Kidney (tissue), 14 donors: ENCODE measurements around the gene FHL2. TPM values are rescaled to one million over a fixed set of nuclear protein-coding genes. Genes with fewer than 3 reads are reported as not detected.
A peak's percentile ranks its signal among the peaks of the same experiment; 100 is the strongest.

Experiments used
- DNase-seq, 5 donors: peaks; one replicate each; pipeline ENCODE4 v3.0.0-alpha.2; 2013 to 2020
- FAIRE-seq: peaks from 2 replicates; lab custom pipeline; 2012; peaks lifted over from hg19 to GRCh38; lab: Jason Lieb, UNC
- H3K27ac ChIP-seq, 2 donors: one replicate each; pipeline ENCODE4 v1.7.0; 2013; ENCODE audit warnings: low read depth in 2 of 2, low read length in 2 of 2, inconsistent platforms in 1 of 2
- H3K27me3 ChIP-seq: one replicate; pipeline ENCODE4 v1.7.1; 2013; ENCODE audit warnings: low read length, inconsistent platforms; ENCODE audit not compliant: control insufficient read depth, insufficient read depth
- H3K36me3 ChIP-seq, 3 donors: one replicate each; pipeline versions ENCODE4 v1.7.0 to v1.7.1; 2013; ENCODE audit warnings: low read length in 3 of 3, control low read depth in 1 of 3, inconsistent platforms in 1 of 3; ENCODE audit not compliant: insufficient read depth in 3 of 3, control insufficient read depth in 2 of 3
- H3K4me1 ChIP-seq, 3 donors: one replicate each; pipeline versions ENCODE4 v1.7.0 to v1.7.1; 2013; ENCODE audit warnings: low read length in 3 of 3, inconsistent platforms in 1 of 3, low read depth in 1 of 3; ENCODE audit not compliant: control insufficient read depth in 2 of 3, insufficient read depth in 2 of 3
- H3K4me3 ChIP-seq, 3 donors: one replicate each; pipeline versions ENCODE4 v1.7.0 to v1.8.1; 2013; ENCODE audit warnings: low read length in 3 of 3, control low read depth in 1 of 3, inconsistent platforms in 1 of 3
- H3K9ac ChIP-seq, 3 donors: one replicate each; pipeline versions ENCODE4 v1.7.0 to v1.7.1; 2013; ENCODE audit warnings: low read length in 3 of 3, control low read depth in 1 of 3, inconsistent platforms in 1 of 3
- H3K9me3 ChIP-seq, 3 donors: one replicate each; pipeline versions ENCODE4 v1.7.0 to v1.7.1; 2013; ENCODE audit warnings: low read length in 3 of 3, control low read depth in 1 of 3, inconsistent platforms in 1 of 3; ENCODE audit not compliant: control insufficient read depth in 2 of 3, insufficient read depth in 1 of 3
- CTCF ChIP-seq: IDR thresholded peaks from 3 replicates; pipeline ENCODE4 v1.5.1; 2012; ENCODE audit warnings: mild to moderate bottlenecking, moderate library complexity, borderline replicate concordance; ENCODE audit not compliant: insufficient read depth; ENCODE audit errors: extremely low read depth
- intact Hi-C: fragments of 100-400 bp; cut with DNase I; formaldehyde crosslinking; loops from one replicate; pipeline ENCODE4 v1.11.1; 2022
- polyA plus RNA-seq: library from polyadenylated mRNA; stranded (reverse); fragments of 350-450 nt; fragmentation: Illumina TruSeq; extraction: RNeasy Lipid Tissue Mini Kit (QIAGEN cat#74804); gene quantifications from one replicate; pipeline ENCODE4 v1.2.3, GENCODE V29; 2014; ENCODE audit warnings: low read depth, low replicate concordance; ENCODE audit not compliant: insufficient read depth
- total RNA-seq: library from RNA; stranded (reverse); fragmentation: NEBNext Ultra II Directional; extraction: Animal tissue kit (Norgen Biotek cat#: 25700); gene quantifications from one replicate; pipeline ENCODE4 v1.2.1, GENCODE V29; 2021
- donor health status: control.
- donor health status: control.
- donor health status: control.
- donor health status: control.
- donor health status: control.
- donor health status: DM: yes; HTN: yes; CAD: no.
- donor health status: Normal renal cell carcinoma (clear cell type).

FHL2 gene
- total and polyA plus RNA-seq, 2 donors from 2014 or later, result 23.4 to 75.9 TPM

- H3K4me1 ChIP-seq, result peaks cover 0 to 22% (median 10%) of the 10 kb centered on the region in 3 donors
- DNase-seq (no peak), FAIRE-seq (no peak)
- intact Hi-C loops, result no loop called here
- no peak overlapping the region for H3K9ac ChIP-seq
- no peaks in the 10 kb centered on the region for H3K36me3 ChIP-seq
- H3K27me3 ChIP-seq, result no peaks in the 10 kb centered on the region
- no peak overlapping the region for H3K4me3 ChIP-seq
- TF ChIP-seq CTCF, result no peak
- no peak overlapping the region for H3K27ac ChIP-seq
- no peaks in the 10 kb centered on the region for H3K9me3 ChIP-seq
Measured at GRCh38 chr2:105378276-105378840, 20.5 kb downstream of the FHL2 start.

GRCh38 chr2:105377871-105378270 lies 21.0 kb downstream of the FHL2 start:
- FAIRE-seq, result no peak

GRCh38 chr2:105376789-105377240 lies 22.0 kb downstream of the FHL2 start:
- H3K27me3 ChIP-seq, result no peaks in the 10 kb centered on the region
- intact Hi-C loops, result no loop called here
- H3K36me3 ChIP-seq, result no peaks in the 10 kb centered on the region
- FAIRE-seq (no peak), DNase-seq (no peak)
- no peak overlapping the region for H3K9ac ChIP-seq
- no peak for TF ChIP-seq CTCF
- H3K27ac ChIP-seq, result no peak overlapping the region
- no peak overlapping the region for H3K4me3 ChIP-seq
- peaks cover 0 to 20% (median 10%) of the 10 kb centered on the region in 3 donors for H3K4me1 ChIP-seq
- no peaks in the 10 kb centered on the region for H3K9me3 ChIP-seq

More at GRCh38 chr2:105377871-105378270, 21.0 kb downstream of the FHL2 start:
- peak; percentile 15 for TF ChIP-seq CTCF
- intact Hi-C loops, result no loop called here
- Histone ChIP-seq H3K27me3 (no peaks in the 10 kb centered on the region), H3K27ac (no peak overlapping the region), H3K9ac (no peak overlapping the region), H3K4me3 (no peak overlapping the region), H3K4me1 (peaks cover 0 to 22% (median 10%) of the 10 kb centered on the region in 3 donors), H3K36me3 (no peaks in the 10 kb centered on the region), H3K9me3 (no peaks in the 10 kb centered on the region)
- peak in 2 of 5 donors; percentile 32 to 59 for DNase-seq
